SU-DHL-6 (cell line): ENCODE data around the gene RYR2.

Experiments used
- CTCF ChIP-seq: fragments of 200-600 bp; sonication (generic); IDR thresholded peaks from one replicate; pipeline ENCODE4 v1.5.1; 2017; ENCODE audit warnings: antibody characterized with exemption, mild to moderate bottlenecking, low read length, moderate library complexity; ENCODE audit not compliant: insufficient read depth, poor library complexity, severe bottlenecking
- EZH2phosphoT487 ChIP-seq: fragments of 200-600 bp; sonication (generic), shearing (Covaris generic); conservative IDR thresholded peaks from 2 replicates; pipeline ENCODE4 v1.6.1; 2018; ENCODE audit warnings: mild to moderate bottlenecking, antibody characterized with exemption, low read length, moderate library complexity, mixed read lengths

DNA sequence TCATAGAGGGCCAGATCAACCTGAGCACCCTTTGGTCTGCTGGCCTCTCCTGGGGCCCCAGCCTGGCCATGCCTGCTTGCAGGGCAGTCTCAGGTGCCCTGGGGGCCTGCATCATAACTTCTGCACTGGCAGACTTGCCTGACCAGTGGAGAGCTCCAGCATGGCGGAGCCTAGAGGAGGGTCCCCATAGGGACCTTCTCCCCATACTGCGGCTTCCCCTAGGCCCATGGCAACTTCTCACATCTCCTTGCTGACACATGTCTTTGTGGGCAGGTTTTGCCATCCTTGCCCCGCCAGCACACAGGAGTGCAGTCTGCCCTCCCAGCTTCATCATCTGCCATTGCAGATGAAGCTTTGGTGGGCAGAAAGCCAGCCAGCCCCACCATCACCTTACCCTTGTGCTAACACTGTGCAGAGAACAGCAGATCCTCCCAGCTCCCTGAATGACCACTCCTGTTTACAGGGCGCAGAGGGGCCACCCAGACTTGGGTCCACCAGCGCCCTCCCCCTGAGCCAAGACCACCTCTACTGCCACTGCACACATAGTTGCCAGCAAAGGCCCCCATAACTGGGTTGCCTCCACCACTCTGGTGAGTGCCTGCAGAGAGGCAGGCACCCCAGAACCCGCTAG, 797.0 kb downstream of the RYR2 start:
- no peak for TF ChIP-seq EZH2phosphoT487
- no peak for TF ChIP-seq CTCF
